NK-92 (cell line): ENCODE results near the gene KRT82.

Experiments used
- DNase-seq: peaks from one replicate; lab custom pipeline; 2025; ENCODE audit not compliant: unreplicated experiment; lab: John Stamatoyannopoulos, UW

The KRT82 gene

DNA sequence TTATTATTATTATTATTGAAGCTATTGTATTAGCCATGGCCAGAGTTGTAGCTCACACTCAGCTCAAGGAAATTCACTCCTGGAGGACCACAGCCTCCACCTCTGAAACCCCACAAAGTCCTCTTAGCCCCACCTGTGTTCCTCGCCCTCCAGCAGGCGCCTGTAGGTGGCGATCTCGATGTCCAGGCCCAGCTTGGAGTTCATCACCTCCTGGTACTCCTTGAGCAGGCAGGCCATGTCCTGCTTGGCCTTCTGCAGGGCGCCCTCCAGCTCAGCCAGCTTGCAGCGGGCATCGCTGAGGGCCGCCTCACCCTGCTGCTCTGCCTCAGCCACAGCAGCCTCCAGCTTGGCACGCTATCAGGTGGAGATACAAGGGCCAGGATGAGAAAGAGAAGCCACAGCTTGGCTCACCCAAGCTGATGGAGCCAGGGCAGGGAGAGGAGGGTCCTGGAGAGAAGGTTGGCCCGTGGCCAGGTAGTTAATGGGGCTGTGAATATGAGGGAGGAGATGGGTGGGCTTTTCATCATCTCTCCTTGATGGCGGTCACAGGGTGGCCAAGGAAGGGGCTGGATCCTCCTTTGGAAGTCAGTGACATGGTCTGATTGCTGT, 43.9 kb downstream of the KRT82 start:
- no peak for DNase-seq

DNA sequence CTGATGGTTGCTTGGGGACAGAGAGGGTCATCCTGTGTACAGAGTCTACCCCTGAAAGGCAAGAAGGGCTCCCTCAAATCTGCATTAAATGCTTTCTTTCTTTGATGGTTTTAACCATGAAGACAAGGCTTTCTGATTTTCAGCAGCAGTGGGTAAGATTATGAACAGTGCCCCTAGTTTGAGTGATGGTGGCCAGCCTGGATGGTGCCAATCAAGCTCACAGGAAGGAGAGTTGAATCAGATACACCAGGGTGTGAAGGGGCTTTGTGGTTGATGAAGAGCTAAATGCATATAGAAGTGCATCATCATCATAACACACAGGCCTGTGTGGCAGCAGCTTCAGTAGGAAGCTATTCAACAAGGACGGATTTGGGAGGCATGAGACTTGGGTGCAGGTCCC, 44.6 kb downstream of the KRT82 start:
- no peak for DNase-seq

DNA sequence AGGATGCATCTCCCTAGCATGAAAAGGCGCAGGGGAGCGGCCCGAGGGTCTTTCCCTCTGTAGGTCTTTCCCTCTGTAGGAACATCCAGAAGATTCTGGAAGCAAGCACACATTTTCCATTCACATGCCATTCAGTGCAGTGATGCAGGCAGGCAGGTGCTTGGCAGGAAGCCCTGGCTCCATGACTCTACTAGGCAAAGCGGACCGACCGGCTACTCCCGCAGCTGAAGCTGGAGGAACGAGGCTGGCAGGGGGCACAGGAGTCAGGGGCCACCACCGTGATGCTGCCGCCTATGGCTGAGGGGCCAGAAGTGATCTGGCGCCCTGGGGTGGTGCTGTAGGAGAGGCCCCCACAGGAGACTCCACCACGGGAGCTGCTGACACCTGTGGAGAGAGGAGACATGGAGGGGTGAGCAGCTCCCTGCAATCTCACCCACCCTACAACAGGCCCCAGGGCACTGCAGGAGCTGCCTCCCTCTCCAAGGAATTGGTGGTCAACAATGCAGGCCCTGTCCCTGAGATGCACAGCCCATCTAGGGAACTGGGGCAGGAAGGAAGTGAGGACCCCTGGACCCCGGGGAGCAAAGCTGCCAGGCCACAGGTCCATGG, 45.4 kb downstream of the KRT82 start:
- no peak for DNase-seq

DNA sequence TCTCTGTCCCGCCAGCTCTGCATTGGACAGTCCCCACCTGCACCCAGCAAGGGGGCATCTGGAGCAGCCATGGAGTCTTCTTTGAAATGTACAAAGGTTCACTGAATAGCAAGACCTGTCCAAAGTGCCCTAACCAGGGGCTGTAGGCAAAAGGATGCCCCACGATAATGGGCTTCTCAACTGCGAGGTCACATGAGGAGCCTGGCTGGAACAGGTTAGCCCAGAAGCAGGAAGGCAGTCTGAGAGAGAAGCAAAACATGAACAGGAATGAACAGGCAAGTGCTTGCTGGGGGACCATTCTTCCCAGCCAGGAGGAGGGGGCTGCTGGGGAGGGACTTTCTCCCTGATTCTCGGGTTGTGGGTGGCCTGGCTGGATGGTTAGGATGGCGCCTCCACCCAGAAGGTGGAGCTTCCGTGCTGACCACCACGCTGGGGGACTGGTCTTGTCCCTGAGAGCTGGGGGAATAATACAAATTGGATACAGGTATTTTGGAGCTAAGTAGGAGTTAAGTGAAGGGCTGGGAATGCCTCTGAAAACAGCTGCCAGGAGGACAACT, 46.0 kb downstream of the KRT82 start:
- DNase-seq, result no peak

DNA sequence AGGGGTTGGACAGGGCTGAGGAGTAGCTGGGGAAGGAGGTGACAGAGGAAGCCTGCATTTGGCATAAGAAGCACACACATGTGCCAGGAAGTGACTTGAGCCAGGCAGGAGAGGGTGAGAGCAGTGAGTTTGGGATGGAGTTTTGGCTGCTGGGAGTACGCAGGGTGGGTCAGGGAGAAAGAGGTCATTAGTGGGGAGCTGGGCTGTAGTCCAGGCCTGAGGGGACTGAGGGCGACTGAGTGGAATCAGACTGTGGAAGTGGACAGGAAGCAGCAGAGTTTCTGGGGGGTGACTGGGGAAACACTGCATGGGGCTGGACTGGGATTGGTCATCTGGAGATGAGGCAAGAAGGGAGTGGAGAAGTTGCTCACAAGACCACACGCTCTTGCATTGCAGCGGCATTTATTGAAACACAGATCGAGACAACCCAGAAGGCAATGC, 46.5 kb downstream of the KRT82 start:
- no peak for DNase-seq

DNA sequence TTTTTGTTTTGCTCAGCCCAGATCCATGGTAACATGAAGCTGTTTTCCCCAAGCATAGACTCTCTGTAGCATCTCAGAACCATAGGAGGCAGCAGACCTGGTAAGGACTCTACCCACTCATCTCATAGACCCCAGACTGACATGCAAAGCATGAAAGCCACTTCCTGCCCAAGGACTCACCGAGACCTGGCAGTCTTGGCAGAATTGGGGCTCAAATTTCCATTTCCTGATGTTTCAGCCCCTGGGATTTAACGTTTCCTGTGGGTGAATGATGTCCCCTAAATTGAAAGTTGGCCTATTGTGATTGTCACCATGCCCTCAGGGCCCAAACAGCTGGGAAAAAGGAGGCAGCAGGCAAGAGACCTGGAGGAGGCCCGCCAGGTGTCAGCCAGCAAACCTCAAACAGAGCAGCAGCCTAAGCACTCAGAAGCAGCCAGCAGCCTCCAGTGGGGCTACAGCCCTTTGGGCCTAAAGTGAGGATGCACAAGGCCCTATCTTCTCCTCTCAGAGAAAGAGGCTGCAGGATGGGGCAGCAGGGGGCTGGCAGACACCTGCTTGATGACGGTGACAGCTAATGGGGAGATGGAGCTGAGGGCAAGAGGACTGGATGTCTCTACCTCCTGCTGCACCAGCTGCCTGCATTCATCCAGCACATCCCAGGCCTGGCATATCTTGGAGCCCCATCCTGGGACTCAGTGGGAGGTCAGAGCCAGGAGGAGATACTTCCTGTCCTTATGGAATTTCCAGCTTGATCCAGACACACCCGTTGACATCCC, 47.4 kb downstream of the KRT82 start:
- no peak for DNase-seq

DNA sequence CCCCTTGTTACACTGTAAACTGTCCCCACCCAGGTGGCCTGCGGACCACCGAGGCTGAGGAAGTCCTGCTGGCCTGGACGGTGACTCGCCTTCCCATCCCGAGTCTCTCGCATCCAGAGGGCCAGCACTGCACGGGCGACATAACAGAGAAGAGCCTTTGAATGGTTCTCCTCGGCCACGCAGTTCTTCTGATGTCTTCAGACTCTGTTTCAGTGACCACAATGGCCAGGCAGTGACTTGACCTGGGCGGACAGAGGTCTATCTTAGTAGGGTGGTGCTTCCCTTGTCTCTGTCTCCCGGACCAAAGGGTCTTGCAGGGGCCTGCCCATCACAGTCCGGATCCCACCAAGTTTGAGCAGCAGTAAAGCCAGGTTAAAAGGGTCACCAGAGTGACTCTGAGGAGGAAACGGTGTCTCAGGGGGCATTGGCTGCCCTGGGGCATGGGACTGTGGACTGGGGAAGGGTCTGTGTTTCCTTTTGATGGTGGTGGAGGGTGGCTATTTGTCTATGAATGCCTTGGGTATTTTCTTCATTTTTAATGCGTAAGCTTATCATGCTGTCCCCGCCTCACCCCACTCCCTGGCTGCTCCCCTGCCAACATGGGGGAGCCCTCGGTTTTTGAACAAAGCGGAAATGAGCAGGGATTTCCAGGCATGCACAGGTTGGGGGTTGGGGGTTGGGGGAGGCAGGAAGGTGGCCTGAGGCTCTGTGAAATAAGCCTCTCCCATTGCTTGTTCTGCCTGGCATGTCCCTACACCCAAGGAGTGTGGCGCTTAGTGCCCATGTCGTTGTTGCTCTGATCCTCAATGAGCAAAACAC, 49.2 kb downstream of the KRT82 start:
- no peak for DNase-seq

DNA sequence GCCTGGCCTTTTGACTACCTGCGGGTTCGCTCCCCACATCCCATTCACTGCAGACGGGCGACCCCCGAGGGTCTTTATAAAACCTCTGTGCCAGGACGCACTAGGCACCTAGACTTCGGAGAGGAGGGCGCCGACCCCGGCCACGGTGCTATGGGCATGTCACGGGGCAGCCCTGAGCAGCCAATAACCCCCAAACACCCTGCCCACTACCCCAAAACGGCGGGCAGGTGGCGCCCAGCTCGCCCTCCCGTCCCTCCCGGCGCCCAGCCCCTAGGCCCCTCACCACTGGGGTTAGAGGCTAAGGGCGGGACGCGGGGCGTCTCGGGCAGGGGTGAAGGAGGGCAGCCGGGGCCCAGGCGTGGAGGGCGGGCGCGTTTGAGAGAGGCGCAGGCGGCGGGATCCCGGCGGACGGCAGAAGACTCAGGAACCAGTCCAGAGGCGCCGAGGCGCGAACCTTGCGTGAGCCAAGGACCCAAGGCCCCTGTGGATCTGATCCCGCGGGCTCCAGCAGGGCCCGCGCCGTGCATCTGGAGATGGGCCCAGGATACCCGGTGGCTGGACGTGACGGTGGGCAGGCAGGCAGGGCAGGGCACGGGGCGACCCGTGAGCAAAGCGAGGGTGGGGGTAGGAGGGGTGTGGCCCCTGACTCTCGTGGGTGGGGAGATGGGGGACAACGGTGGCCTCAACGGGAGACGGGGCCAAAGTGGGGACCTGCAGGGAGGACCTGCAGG, 49.9 kb downstream of the KRT82 start:
- DNase-seq, result no peak

DNA sequence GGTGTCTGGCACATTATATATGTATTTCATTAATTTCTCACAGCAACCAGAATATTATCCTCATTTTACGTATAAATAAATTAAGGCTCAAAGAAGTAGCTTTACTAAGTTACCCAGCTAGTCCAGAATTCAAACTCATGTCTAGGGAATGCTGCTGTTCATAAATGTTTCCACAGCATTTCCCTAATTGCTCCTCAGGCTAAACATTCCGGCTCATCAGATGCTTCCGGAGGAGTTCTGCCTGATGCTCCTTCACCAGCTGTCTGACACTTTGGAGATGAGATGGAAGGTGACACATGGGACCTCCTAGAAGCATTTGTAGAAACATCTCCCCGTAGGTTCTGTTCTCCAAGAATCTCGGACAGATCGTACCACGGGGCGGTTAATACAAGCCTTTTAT, 51.0 kb downstream of the KRT82 start:
- DNase-seq, result no peak

DNA sequence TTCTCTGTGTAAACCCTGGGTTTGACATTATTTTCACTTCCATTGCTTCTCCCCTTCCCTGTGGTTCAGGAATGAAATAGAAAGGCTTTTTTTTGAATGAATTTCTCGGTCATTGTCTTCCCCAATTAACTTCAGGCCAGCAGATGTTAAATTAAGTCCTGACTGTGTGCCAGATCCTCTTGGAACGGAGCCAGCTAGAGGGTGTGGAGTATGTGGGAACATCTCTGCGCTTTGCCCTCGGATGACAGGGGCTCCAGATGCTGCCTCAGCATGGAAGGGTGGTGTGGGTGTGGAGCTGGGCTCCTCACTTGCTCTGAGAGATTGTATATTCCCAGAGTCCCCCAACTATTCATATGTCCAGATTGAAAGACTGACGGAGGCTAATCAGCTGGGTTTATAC, 51.9 kb downstream of the KRT82 start:
- DNase-seq, result no peak

DNA sequence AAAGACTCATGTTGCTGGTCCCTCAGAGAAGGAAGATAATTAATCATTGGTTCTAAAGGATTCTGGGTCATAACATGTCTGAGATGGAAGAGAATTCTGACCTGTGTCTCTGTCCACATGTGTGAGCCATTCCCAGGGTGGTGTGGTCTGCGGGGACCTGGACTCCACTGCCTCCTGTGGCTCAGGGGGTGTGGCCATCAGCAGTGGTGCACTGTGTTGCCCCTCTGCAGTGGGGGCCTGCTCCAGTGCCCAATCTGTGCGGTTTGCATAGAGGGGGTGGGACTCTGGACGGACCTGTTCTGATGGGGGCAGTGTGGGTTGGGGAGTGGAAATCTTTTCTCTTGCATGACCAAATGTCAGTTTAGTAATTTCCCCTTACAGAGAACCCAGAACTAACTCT, 52.4 kb downstream of the KRT82 start:
- no peak for DNase-seq

DNA sequence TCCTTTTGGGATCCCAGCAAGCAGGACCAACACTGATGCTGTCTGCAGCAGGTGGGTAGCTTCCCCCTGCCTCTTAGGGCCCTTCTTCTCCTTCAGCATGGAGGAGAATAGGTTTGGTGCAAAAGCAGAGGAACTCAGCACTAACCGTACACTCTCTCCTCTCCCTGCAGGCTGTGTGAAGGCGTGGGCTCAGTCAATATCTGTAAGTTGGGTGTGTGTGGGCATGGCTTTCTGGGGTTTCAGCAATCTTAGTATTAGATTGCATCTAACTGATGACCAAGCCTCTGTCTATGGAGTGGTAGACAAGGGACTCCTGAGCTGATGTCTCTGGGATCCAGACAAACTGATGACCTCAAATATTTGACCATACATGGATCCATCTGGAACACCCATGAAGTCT, 53.2 kb downstream of the KRT82 start:
- DNase-seq, result no peak

DNA sequence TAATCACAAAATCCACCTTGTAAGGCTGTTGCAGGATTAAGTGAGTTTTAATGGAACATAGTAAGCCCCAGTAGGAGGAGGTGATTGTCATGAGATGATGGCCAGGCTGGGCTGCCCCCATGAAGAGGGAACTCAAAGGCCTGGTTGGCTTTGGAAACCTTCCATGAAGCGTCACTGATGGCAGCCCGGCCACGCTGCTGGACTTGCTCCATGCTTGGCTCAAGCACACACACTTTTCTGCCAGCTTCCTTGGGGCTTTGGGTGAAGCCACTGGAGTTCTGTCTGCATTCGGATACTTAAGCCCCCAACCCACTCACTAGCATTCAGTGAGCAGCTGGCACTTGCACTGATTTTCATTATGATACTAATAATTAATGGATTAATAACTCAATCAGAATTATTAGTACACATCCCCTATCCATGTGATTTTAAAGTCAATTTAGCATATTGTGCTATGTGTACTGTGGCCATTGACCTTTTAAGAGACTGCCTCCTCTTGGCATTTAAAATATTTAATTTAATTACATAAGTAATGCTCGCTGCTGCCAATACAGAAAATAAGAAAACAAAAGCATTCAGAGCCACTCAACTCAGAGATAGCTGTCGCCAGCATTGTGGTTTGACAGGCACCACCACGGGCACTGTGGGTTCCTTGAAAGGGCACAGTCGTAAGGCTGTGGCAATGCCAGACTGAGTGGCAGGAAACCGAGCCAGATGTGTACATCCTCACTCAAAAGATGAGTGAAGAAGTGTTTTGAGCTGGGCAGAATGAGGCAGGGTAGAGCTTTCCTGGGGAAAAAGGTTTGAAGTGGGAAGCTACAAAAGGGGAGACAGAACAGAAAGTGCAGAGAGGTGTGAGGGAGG, 54.7 kb downstream of the KRT82 start:
- DNase-seq, result no peak

DNA sequence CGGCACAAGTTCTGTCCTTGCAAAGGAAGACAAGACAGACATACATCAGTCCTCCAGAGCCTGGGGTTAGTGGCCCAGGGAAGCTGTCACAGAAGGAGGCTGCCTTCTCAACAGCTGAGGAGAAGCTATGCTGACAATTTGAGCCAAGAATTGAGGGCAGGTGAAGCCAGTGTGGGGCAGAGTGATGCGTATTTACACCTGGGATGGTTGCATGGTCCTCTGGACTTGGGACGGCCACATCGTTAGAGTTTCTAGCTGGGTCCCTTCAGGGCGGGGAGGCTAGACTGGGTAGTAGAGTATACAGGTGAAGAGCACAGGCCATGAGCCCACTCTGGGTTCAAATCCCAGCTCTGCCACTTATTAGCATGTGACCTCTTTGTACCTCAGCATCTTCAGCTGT, 55.3 kb downstream of the KRT82 start:
- DNase-seq, result no peak

DNA sequence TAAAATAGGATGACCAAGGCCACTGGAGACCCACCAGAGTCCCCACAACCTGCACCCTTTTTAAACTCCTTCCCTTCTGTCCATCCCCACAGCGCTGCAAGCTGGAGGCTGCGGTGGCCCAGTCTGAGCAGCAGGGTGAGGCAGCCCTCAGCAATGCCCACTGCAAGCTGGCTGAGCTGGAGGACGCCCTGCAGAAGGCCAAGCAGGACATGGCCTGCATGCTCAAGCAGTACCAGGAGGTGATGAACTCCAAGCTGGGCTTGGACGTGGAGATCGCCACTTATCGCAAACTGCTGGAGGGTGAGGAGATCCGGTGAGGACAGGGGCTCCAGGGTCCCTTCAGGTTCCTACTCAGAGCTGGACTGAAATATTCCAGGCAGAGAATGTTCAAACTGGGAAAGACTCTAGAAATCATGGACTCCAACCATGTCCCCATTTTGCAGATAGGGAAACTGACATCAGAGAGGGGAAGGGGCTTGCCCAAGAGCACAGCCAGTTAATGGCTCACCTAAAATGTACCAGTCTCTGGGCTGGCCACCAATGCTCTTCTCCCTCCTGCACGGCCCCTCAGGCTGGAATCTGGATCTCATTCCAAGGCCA, 56.0 kb downstream of the KRT82 start:
- no peak for DNase-seq

DNA sequence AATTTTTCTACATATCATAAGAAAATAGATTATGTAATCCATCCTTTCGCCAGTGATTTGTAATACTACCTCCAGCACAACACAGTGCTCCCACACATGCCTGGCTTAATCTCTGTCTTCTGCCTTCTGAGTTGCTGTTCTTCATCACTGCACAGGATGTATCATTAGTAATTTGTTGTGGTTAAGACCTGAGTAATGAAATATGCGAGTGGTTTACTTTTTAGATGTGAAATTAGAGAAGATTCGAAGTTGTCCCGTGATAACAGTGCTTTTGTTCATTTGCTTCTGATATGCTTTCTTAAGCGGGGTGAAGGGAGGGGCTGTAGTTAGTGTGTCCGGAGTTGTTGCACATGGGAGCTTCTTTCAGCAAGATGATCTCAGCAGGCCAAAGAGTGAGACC, 56.9 kb downstream of the KRT82 start:
- no peak for DNase-seq

DNA sequence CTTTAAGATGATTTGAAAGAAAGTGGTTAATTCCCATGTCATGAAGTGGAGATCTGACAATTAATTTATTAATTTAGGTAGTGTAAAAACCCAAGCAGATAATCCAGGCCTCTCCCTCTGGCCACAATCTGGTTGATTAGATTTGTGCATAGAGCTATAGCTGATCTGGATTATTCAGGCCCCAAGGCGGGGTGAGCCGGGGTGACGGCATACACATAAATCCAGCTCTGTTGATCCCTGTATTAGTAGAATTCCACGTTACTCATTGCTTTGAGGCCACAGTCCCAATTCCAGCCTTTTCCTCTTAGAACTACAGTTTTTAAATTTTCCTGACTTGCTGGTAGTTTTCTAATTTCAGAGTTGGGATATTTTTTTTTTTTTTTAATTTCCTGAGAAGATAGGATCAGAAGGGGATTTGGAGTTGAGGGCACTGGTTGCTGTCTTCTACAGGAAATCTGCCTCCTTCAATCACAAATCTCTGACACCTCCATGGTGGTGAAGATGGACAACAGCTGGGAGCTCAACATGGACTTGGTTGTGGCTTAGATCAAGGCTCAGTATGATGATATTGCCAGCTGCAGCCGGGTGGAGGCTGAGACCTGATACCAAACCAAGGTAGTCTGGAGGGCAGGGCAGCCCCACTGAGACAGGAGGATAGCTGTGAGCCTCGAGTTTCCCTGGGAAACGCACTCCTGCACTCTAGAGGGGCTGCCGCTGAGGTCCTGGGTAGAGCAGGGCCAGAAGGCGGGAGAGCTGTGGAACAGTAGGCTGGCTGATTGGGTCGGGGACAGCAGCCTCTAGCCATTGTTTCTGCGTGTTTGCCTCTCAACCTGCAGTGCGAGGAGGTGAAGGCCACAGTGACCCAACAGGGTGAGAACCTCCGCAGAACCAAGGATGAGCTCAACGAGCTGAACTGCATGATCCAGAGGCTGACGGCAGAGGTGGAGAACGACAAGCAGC, 58.3 kb downstream of the KRT82 start:
- no peak for DNase-seq

DNA sequence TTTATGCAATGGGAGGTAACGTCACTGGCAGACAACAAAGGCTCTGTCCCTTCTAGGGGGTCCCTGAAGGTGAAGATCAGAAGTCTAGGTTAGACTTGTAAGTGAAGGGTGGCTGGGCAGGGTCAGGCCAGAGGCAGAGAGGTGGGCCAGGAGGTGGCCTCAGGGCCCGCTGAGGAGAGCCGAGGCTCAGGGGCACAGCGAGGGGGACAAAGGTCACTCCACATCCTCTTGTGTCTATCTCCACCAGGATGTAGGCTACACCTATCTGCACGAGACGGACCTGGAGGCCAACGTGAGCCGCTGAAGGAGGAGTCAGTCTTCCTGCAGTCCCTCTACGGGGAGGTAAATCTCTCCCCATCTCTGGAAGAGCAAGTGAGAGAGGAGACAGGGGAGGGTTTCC, 59.1 kb downstream of the KRT82 start:
- no peak for DNase-seq
